ENCODE results near the gene TDRD10. TPM values are rescaled to one million over a fixed set of nuclear protein-coding genes. Genes with fewer than 3 reads are reported as not detected.

Gene TDRD10
- total RNA-seq, 1 donor from 2014 or later = not detected

DNA sequence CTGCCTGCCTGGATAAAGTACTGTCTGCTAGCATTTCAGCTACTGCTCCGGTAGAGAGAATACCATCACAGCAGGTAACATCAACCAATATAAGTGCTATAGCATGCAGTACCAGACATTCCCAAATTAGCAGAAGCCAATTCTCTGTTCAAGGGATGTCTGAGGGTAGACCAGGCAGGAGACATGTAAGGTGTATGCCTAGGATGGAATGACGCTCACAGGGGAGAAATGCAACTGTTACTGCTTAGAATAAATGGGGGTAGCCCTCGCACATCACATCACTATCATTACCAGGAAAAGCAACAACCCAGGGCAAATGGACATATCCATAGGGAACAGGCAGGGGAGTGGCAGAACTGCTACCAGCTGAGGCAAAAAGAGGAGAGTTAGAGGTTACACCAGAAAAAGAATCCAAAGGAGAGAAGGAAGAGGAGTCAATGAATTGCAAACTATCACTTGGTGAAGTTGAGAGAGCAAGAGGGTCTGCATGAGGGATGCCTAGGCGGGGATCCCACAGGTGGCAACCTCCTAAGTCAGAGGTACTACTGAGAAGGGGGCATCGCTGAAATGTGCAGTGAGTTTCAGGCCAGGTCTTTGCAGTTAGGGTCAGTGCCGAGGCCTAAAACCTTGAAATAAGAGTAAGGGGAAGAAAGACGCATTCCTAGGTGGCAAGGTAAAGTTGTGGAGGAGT lies 55.4 kb downstream of the TDRD10 start:
- peak overlapping the region; percentile 52 for H3K27ac ChIP-seq (ENCODE audit: low read depth, low read length)
- H3K9me3 ChIP-seq (ENCODE audit: insufficient read depth, low read depth, low read length) = no peaks in the 10 kb centered on the region
- H3K4me3 ChIP-seq (ENCODE audit: insufficient read depth, low read depth, low read length) = peak overlapping the region; percentile 90
- H3K27me3 ChIP-seq (ENCODE audit: insufficient read depth, low read length) = no peaks in the 10 kb centered on the region
- Mint-ChIP-seq H3K36me3 (ENCODE audit: low read depth, unreplicated experiment) (peaks cover 21% of the 10 kb centered on the region), H3K27me3 (ENCODE audit: low read depth, unreplicated experiment) (no peaks in the 10 kb centered on the region), H3K27ac (ENCODE audit: unreplicated experiment) (peak overlapping the region; percentile 77), H3K4me3 (ENCODE audit: unreplicated experiment) (peak overlapping the region; percentile 89), H3K4me1 (ENCODE audit: low read depth, unreplicated experiment) (peaks cover 17% of the 10 kb centered on the region), H3K9me3 (ENCODE audit: unreplicated experiment) (no peaks in the 10 kb centered on the region)
- peak overlapping the region; percentile 90 for H3K9ac ChIP-seq (ENCODE audit: low read length)
- H3K4me1 ChIP-seq (ENCODE audit: insufficient read depth, low read length) = peaks cover 21% of the 10 kb centered on the region
- DNase-seq (ENCODE audit: low read depth) = no peak
- H3K79me2 ChIP-seq (ENCODE audit: insufficient read depth, low read length) = peaks cover 32% of the 10 kb centered on the region
- TF ChIP-seq EZH2 (IDR thresholded peaks at IDR 0.05; ENCODE audit: insufficient read depth, low read length) (no peak), CTCF (IDR thresholded peaks at IDR 0.05; ENCODE audit: insufficient read depth, low read depth, low read length) (no peak)
- H3K36me3 ChIP-seq (ENCODE audit: insufficient read depth, low read length) = peaks cover 33% of the 10 kb centered on the region
- no peak for FAIRE-seq
- peak overlapping the region; percentile 98 for H3K4me2 ChIP-seq (ENCODE audit: low read length)
- peaks cover 56% of the 10 kb centered on the region for H4K20me1 ChIP-seq (ENCODE audit: insufficient read depth, low read length)
- peak overlapping the region; percentile 5 for H2AFZ ChIP-seq (ENCODE audit: low read depth, low read length)

GRCh38 chr1:154557939-154558719 lies 56.1 kb downstream of the TDRD10 start, which contains the start of gene UBE2Q1:
UBE2Q1 (minus strand) TSS chr1:154558662; CDS start chr1:154558553, 109 bp downstream.
- peaks cover 26% of the 10 kb centered on the region for H3K36me3 ChIP-seq (ENCODE audit: insufficient read depth, low read length)

More at GRCh38 chr1:154557939-154558719, 56.1 kb downstream of the TDRD10 start, which contains the start of gene UBE2Q1:
- Mint-ChIP-seq H3K4me1 (ENCODE audit: low read depth, unreplicated experiment) (peaks cover 14% of the 10 kb centered on the region), H3K27ac (ENCODE audit: unreplicated experiment) (peak within 1 kb of the TSS; percentile 91), H3K9me3 (ENCODE audit: unreplicated experiment) (no peaks in the 10 kb centered on the region), H3K36me3 (ENCODE audit: low read depth, unreplicated experiment) (peaks cover 14% of the 10 kb centered on the region), H3K27me3 (ENCODE audit: low read depth, unreplicated experiment) (no peaks in the 10 kb centered on the region), H3K4me3 (ENCODE audit: unreplicated experiment) (peak within 1 kb of the TSS; percentile 89)
- Histone ChIP-seq H3K27ac (ENCODE audit: low read depth, low read length) (peak within 1 kb of the TSS; percentile 79), H3K27me3 (ENCODE audit: insufficient read depth, low read length) (no peaks in the 10 kb centered on the region), H3K79me2 (ENCODE audit: insufficient read depth, low read length) (peaks cover 32% of the 10 kb centered on the region), H2AFZ (ENCODE audit: low read depth, low read length) (peak within 1 kb of the TSS; percentile 96), H3K4me3 (ENCODE audit: insufficient read depth, low read depth, low read length) (peak within 1 kb of the TSS; percentile 90), H3K9ac (ENCODE audit: low read length) (peak within 1 kb of the TSS; percentile 90), H3K4me2 (ENCODE audit: low read length) (peak within 1 kb of the TSS; percentile 98), H4K20me1 (ENCODE audit: insufficient read depth, low read length) (peaks cover 49% of the 10 kb centered on the region), H3K9me3 (ENCODE audit: insufficient read depth, low read depth, low read length) (no peaks in the 10 kb centered on the region), H3K4me1 (ENCODE audit: insufficient read depth, low read length) (peaks cover 21% of the 10 kb centered on the region)
- no peak for TF ChIP-seq CTCF (IDR thresholded peaks at IDR 0.05; ENCODE audit: insufficient read depth, low read depth, low read length)
- TF ChIP-seq EZH2 (IDR thresholded peaks at IDR 0.05; ENCODE audit: insufficient read depth, low read length) = no peak
- no peak for DNase-seq (ENCODE audit: low read depth)
- no peak for FAIRE-seq

All from astrocyte (in vitro differentiated cells and primary cell).